Measurements from ENCODE around the gene CD109.
A peak's percentile ranks its signal among the peaks of the same experiment; 100 is the strongest.

Gene CD109

GRCh38 chr6:73727114-73727513 lies 31.1 kb downstream of the CD109 start:
- no peak for DNase-seq

GRCh38 chr6:73728548-73729205 lies 32.7 kb downstream of the CD109 start:
- DNase-seq: no peak

- DNase-seq: no peak
Observed at GRCh38 chr6:73731285-73731684, 35.3 kb downstream of the CD109 start.

- peak; percentile 38 for DNase-seq
Observed at GRCh38 chr6:73732845-73733675, 37.1 kb downstream of the CD109 start.

GRCh38 chr6:73733791-73734190 lies 37.8 kb downstream of the CD109 start:
- DNase-seq: no peak

- DNase-seq: no peak
Observed at GRCh38 chr6:73734832-73735453, 38.9 kb downstream of the CD109 start.

- no peak for DNase-seq
Observed at GRCh38 chr6:73738367-73739028, 42.5 kb downstream of the CD109 start.

- DNase-seq: peak; percentile 25
Observed at GRCh38 chr6:73739096-73739495, 43.1 kb downstream of the CD109 start.

- DNase-seq: no peak
Observed at GRCh38 chr6:73742433-73742832, 46.4 kb downstream of the CD109 start.

- DNase-seq: no peak
Observed at GRCh38 chr6:73743081-73743480, 47.1 kb downstream of the CD109 start.

GRCh38 chr6:73743556-73743955 lies 47.6 kb downstream of the CD109 start:
- DNase-seq: no peak

- DNase-seq: no peak
Observed at GRCh38 chr6:73746787-73747186, 50.8 kb downstream of the CD109 start.

GRCh38 chr6:73747289-73747688 lies 51.3 kb downstream of the CD109 start:
- DNase-seq: no peak

- DNase-seq: no peak
Observed at GRCh38 chr6:73752943-73753342, 56.9 kb downstream of the CD109 start.

GRCh38 chr6:73766040-73766439 lies 70.0 kb downstream of the CD109 start:
- no peak for DNase-seq

GRCh38 chr6:73768558-73768957 lies 72.6 kb downstream of the CD109 start:
- no peak for DNase-seq

- DNase-seq: no peak
Observed at GRCh38 chr6:73769976-73770375, 74.0 kb downstream of the CD109 start.

GRCh38 chr6:73774311-73774774 lies 78.3 kb downstream of the CD109 start:
- no peak for DNase-seq

GRCh38 chr6:73779943-73780342 lies 83.9 kb downstream of the CD109 start:
- DNase-seq: no peak

- DNase-seq: no peak
Observed at GRCh38 chr6:73782911-73783310, 86.9 kb downstream of the CD109 start.

- no peak for DNase-seq
Observed at GRCh38 chr6:73784726-73785505, 88.9 kb downstream of the CD109 start.

- DNase-seq: no peak
Observed at GRCh38 chr6:73790574-73790973, 94.6 kb downstream of the CD109 start.

Data from right kidney (tissue), 1 donor.